ENCODE data around the gene ANKMY1. TPM values are rescaled to one million over a fixed set of nuclear protein-coding genes. Genes with fewer than 3 reads are reported as not detected.
"Not testable (repeated sequence)": the region's sequence is repeated elsewhere in the genome, so short reads cannot be mapped to it uniquely, and the experiment has no call there.

ANKMY1 gene
- total RNA-seq, 1 experiment from 2014 or later: 2.4 TPM

DNA sequence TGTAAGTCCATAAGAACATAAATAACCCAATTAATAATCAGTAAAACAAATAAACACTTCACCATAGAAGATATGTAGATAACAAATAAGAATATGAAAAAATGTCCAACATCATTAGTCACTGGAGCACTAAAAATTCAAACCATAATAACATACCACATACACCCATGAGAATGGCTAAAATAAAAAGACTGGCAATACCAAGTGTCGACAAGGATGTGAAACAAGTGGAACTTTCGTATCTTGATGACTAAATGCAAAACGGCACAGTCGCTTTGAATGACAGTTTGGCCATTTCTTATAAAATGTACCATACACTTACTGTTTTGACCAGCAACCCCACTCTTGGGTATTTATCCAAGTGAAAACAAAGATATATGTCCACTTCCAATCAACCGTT lies 26.8 kb downstream of the ANKMY1 start:
- in situ Hi-C loops (cut with HindIII; ENCODE audit: low pct_unique_long_range_greater_than_20kb, low sequenced_read_pairs): no loop called here
- no peak for DNase-seq (ENCODE audit: low read depth)

- DNase-seq (ENCODE audit: low read depth): no peak
Observed at GRCh38 chr2:240530181-240530580, 27.6 kb downstream of the ANKMY1 start.

DNA sequence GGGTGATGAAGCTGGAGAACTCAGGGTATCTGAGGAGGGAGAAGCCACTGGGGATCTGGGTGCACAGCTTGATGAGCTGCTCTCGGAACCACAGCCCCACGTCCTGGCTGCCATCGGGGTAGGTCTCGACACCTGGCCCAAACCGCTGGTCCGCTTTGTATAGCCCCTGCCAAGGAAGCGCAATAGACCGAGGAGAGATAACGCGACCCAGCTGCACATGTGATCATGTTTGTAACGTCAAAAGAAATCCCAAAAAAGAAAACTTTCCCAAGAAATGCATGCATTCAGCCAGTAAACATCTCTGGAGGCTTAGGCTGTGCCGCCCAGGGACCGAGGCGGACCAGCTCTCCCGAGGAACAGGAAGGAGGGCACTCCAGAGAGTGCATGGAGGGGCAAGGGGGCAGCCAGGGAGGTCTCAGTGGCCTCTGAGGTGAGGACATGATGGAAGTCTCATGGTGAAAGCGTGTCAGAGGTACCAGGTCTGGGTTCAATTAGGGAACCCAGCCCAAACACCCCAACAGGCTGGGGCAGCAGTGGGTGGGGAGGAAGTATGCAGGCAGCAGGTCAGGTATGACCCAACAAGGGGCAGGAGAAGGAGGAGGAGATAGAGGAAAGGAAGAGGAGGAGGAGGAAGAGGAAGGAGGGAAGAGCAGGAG lies 28.3 kb downstream of the ANKMY1 start:
- in situ Hi-C loops (cut with HindIII; ENCODE audit: low pct_unique_long_range_greater_than_20kb, low sequenced_read_pairs): no loop called here
- DNase-seq (ENCODE audit: low read depth): no peak

More at GRCh38 chr2:240530181-240530580, 27.6 kb downstream of the ANKMY1 start:
- in situ Hi-C loops (cut with HindIII; ENCODE audit: low pct_unique_long_range_greater_than_20kb, low sequenced_read_pairs): no loop called here

- DNase-seq (ENCODE audit: low read depth): no peak
- in situ Hi-C loops (cut with HindIII; ENCODE audit: low pct_unique_long_range_greater_than_20kb, low sequenced_read_pairs): no loop called here
Observed at GRCh38 chr2:240528406-240529040, 29.3 kb downstream of the ANKMY1 start.

DNA sequence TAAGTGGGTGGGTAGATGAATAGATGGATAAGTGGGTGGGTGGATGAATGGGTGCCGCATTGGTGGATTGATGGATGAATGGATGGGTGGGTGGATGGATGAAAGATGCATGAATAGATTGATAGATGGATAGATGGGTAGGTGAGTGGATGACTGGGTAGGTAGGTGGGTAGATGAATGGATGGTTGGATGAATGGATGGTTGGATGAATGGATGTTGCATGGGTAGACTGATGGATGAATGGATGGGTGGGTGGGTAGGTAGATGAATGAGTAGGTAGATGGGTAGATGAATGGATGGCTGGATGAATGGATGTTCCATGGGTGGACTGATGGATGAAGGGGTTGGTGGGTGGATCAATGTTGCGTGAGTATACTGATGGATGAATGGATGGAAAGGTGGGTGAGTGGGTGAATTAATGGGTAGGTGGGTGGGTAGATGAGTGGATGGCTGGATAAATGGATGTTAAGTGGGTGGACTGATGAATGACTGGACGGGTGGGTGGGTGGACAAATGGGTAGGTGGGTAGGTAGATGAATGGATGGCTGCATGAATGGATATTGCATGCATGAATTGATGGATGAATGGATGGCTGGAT lies 30.5 kb downstream of the ANKMY1 start:
- DNase-seq (ENCODE audit: low read depth): no peak
- in situ Hi-C loops (cut with HindIII; ENCODE audit: low pct_unique_long_range_greater_than_20kb, low sequenced_read_pairs): no loop called here

- in situ Hi-C loops (cut with HindIII; ENCODE audit: low pct_unique_long_range_greater_than_20kb, low sequenced_read_pairs): no loop called here
Observed at GRCh38 chr2:240526521-240526920, 31.3 kb downstream of the ANKMY1 start.

DNA sequence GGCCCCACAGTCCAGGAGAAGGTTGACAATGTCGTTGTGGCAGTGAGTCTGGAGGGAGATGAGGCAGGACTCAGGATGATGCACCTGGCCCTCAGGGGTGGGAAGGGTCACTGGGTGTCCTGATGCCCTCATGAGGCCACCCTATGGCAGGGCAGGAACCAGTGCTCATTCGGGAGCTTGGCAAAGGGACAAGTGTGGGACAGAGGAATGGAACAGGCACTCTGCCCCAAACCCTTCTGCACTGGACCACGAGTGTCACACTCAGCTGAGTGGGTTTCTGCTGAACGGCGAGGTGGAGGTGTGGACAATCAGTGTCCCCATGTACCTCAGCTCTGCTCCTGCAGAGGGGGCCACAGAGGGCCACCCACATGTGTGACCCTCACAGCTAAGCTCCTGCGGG lies 32.0 kb downstream of the ANKMY1 start:
- no peak for DNase-seq (ENCODE audit: low read depth)
- in situ Hi-C loops (cut with HindIII; ENCODE audit: low pct_unique_long_range_greater_than_20kb, low sequenced_read_pairs): no loop called here

More at GRCh38 chr2:240526521-240526920, 31.3 kb downstream of the ANKMY1 start:
- no peak for DNase-seq (ENCODE audit: low read depth)

GRCh38 chr2:240524963-240525718 lies 32.6 kb downstream of the ANKMY1 start:
- in situ Hi-C loops (cut with HindIII; ENCODE audit: low pct_unique_long_range_greater_than_20kb, low sequenced_read_pairs): no loop called here
- no peak for DNase-seq (ENCODE audit: low read depth)

GRCh38 chr2:240523451-240524281 lies 34.1 kb downstream of the ANKMY1 start:
- DNase-seq (ENCODE audit: low read depth): no peak
- in situ Hi-C loops (cut with HindIII; ENCODE audit: low pct_unique_long_range_greater_than_20kb, low sequenced_read_pairs): no loop called here

- DNase-seq (ENCODE audit: low read depth): no peak
- in situ Hi-C loops (cut with HindIII; ENCODE audit: low pct_unique_long_range_greater_than_20kb, low sequenced_read_pairs): no loop called here
Observed at GRCh38 chr2:240522406-240522805, 35.4 kb downstream of the ANKMY1 start.

- DNase-seq (ENCODE audit: low read depth); in situ Hi-C loops (cut with HindIII; ENCODE audit: low pct_unique_long_range_greater_than_20kb, low sequenced_read_pairs): not testable (repeated sequence)
Observed at GRCh38 chr2:240521885-240522284, 35.9 kb downstream of the ANKMY1 start.

GRCh38 chr2:240520974-240521350 lies 36.8 kb downstream of the ANKMY1 start:
- in situ Hi-C loops (cut with HindIII; ENCODE audit: low pct_unique_long_range_greater_than_20kb, low sequenced_read_pairs): no loop called here
- no peak for DNase-seq (ENCODE audit: low read depth)

DNA sequence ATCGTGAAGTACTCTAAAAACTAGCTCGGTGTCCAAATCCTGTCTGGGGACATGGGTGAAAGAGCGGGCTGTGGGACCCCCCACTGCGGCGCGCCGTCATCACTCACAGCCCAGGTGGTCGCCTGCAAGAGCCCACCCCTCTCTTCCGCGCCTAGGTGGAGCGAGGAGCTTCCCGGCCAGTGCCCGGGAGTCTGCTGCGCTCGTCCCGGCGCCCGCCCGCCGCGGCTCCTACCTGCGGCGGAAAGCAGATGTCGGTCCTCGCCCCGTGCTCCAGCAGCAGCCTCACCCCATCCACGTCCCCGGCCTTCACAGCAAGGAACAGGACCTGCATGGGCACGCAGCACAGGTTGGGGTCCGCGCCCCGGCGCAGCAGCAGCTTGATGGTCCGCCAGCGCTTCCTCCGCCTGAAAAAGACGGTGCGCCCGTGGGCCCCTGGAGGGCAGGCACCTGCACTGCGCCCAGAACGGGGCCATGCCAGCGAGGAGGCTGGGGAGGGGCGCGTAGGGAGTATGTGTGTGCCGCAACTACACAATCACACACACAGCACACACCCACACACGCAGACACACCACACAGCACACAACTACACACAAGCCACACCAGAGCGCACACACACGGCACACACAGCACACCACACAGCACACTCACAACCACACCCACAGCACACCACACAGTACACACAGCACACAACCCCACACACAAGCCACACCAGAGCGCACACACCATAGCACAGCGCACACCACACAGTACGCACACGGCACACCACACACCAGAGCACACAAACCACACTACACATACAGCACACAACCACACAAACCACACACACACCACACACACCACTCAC lies 37.4 kb downstream of the ANKMY1 start:
- in situ Hi-C loops (cut with HindIII; ENCODE audit: low pct_unique_long_range_greater_than_20kb, low sequenced_read_pairs): no loop called here
- DNase-seq (ENCODE audit: low read depth): no peak

DNA sequence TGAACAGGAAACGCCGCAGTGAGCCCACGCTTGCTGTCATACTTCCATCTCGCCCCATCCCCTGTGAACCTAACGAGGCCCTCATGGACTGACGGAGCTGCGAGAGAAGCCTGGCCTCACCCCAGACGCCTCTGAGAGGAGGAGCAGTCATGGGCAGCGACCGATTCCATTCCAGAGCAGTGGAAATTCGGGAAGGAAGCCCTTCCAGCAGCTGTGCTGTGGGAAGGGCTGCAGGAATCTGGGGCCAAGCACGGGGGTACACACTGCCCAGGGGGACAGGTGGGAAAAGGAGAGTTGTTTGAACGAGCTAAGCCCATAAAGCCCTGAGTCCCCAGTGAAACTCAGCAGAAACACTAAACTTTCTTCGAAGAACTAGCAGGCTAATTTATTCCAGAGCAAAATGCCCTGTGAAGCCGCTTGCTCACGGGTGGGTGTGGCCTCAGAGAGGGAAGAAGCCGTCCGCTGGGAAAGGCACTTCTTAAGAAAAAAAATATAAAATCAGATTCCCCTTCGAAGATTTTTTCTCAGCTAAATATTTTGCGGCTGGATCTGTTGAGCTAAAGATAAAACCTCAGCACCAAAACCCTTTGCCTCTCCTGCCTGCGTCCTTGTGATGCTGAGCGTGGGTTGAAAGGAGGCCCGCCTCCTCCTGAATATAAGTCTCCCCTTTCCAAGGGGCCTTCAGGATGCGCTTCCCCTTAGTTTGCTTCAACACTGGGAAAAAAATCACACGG lies 38.2 kb downstream of the ANKMY1 start:
- no peak for DNase-seq (ENCODE audit: low read depth)
- in situ Hi-C loops (cut with HindIII; ENCODE audit: low pct_unique_long_range_greater_than_20kb, low sequenced_read_pairs): no loop called here

- no peak for DNase-seq (ENCODE audit: low read depth)
Observed at GRCh38 chr2:240518981-240519380, 38.8 kb downstream of the ANKMY1 start.

DNA sequence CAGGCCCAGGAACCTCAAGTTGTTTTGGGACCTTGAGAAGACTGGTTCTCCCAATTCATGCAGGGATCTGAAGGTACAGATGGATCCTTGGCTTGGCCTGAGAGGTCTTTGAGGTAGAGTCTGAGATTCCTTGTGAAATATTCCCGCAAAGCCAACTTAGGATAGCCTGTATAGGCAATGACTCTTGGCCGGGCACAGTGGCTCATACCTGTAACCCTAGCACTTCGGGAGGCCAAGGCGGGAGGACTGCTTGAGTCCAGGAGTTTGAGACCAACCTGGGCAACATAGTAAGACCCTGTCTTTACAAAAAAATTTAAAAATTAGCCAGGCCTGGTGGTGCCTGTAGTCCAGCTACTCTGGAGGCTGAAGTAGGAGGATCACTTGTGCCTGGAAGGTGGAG lies 40.4 kb downstream of the ANKMY1 start:
- in situ Hi-C loops (cut with HindIII; ENCODE audit: low pct_unique_long_range_greater_than_20kb, low sequenced_read_pairs): no loop called here

More at GRCh38 chr2:240518981-240519380, 38.8 kb downstream of the ANKMY1 start:
- in situ Hi-C loops (cut with HindIII; ENCODE audit: low pct_unique_long_range_greater_than_20kb, low sequenced_read_pairs): no loop called here

DNA sequence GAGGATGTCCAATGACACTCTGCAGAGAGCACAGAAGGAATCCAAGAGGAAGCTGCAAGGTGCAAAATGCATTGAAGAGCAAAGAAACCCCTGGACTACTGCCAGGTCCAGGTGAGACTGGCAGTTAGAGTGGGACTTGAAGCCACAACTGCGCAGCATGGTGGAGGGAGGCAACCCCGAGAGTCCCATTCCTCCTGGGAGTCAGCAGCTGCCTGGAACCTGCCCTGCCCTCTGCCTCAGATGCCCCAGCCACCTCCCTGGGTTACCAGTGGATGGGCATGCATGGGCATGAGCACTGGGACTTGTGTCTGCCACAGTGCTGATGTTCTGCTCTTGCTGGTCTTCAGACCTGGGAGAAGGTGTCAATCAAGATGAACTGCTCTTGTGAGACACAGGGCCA lies 43.2 kb downstream of the ANKMY1 start:
- in situ Hi-C loops (cut with HindIII; ENCODE audit: low pct_unique_long_range_greater_than_20kb, low sequenced_read_pairs): no loop called here
- no peak for DNase-seq (ENCODE audit: low read depth)

More for the DNA sequence above, 40.4 kb downstream of the ANKMY1 start:
- DNase-seq (ENCODE audit: low read depth): no peak
